Measurements from ENCODE around the gene IMPDH1.

IMPDH1 gene

GRCh38 chr7:128396357-128396756 is 13.4 kb downstream of the IMPDH1 start:
- TF ChIP-seq CTCF (IDR thresholded peaks at IDR 0.05; ENCODE audit: control extremely low read depth, extremely low read depth, low read depth, missing control alignments) = no peak
- ChIA-PET CTCF (interaction anchor here (1.6 to 42.8 kb wide), 4 partner anchors 3 to 52 kb away, joined by 9 to 963 read pairs (median 487); partner anchors contain the start of genes IMPDH1 and RBM28), POLR2A (no interaction called here)
- DNase-seq (ENCODE audit: extremely low spot score) = no peak

GRCh38 chr7:128395748-128396147 is 14.0 kb downstream of the IMPDH1 start:
- ChIA-PET CTCF (interaction anchor here (1.6 to 42.2 kb wide), 2 partner anchors 9 to 22 kb away, joined by 9 to 963 read pairs; partner anchors contain the start of gene IMPDH1), POLR2A (no interaction called here)
- no peak for DNase-seq (ENCODE audit: extremely low spot score)
- peak; percentile 23 for TF ChIP-seq CTCF (IDR thresholded peaks at IDR 0.05; ENCODE audit: control extremely low read depth, extremely low read depth, low read depth, missing control alignments)

GRCh38 chr7:128394904-128395496 is 14.8 kb downstream of the IMPDH1 start:
- DNase-seq (ENCODE audit: extremely low spot score) = no peak
- no peak for TF ChIP-seq CTCF (IDR thresholded peaks at IDR 0.05; ENCODE audit: control extremely low read depth, extremely low read depth, low read depth, missing control alignments)
- ChIA-PET CTCF (interaction anchor here (1.4 to 42.2 kb wide), 3 partner anchors 8 to 23 kb away, joined by 3 to 963 read pairs (median 9); partner anchors contain the start of gene IMPDH1), POLR2A (no interaction called here)

- DNase-seq (ENCODE audit: extremely low spot score) = no peak
- CTCF ChIA-PET = interaction anchor here (1.4 to 42.2 kb wide), 3 partner anchors 10 to 46 kb away, joined by 3 to 963 read pairs (median 168); partner anchors contain the start of genes IMPDH1 and RBM28
- no peak for TF ChIP-seq CTCF (IDR thresholded peaks at IDR 0.05; ENCODE audit: control extremely low read depth, extremely low read depth, low read depth, missing control alignments)
- POLR2A ChIA-PET = no interaction called here
Measured at GRCh38 chr7:128393526-128394330, 16.1 kb downstream of the IMPDH1 start.

- ChIA-PET POLR2A (no interaction called here), CTCF (interaction anchor here (1.3 to 42.2 kb wide), 3 partner anchors 25 to 45 kb away, joined by 3 to 963 read pairs (median 168); partner anchors contain the start of genes IMPDH1 and RBM28)
- no peak for DNase-seq (ENCODE audit: extremely low spot score)
- no peak for TF ChIP-seq CTCF (IDR thresholded peaks at IDR 0.05; ENCODE audit: control extremely low read depth, extremely low read depth, low read depth, missing control alignments)
Measured at GRCh38 chr7:128392446-128393327, 17.1 kb downstream of the IMPDH1 start.

GRCh38 chr7:128391805-128392204 is 18.0 kb downstream of the IMPDH1 start:
- no peak for DNase-seq (ENCODE audit: extremely low spot score)
- ChIA-PET POLR2A (interaction anchor here (0.5 kb wide), 1 partner anchor 1604 kb away, joined by 4 read pairs; no protein-coding TSS in a partner anchor), CTCF (interaction anchor here (0.9 to 42.2 kb wide), 4 partner anchors 26 to 44 kb away, joined by 3 to 963 read pairs (median 86); partner anchors contain the start of genes IMPDH1 and RBM28)
- no peak for TF ChIP-seq CTCF (IDR thresholded peaks at IDR 0.05; ENCODE audit: control extremely low read depth, extremely low read depth, low read depth, missing control alignments)
